Measurements from ENCODE around the gene CCDC14. TPM values are rescaled to one million over a fixed set of nuclear protein-coding genes. Genes with fewer than 3 reads are reported as not detected.

The CCDC14 gene
- total and polyA plus RNA-seq, 12 donors = 5.8 to 18.9 (median 7.2) TPM

- no peak overlapping the region for H3K27ac ChIP-seq
Observed at GRCh38 chr3:123877466-123877865, 83.6 kb downstream of the CCDC14 start.

DNA sequence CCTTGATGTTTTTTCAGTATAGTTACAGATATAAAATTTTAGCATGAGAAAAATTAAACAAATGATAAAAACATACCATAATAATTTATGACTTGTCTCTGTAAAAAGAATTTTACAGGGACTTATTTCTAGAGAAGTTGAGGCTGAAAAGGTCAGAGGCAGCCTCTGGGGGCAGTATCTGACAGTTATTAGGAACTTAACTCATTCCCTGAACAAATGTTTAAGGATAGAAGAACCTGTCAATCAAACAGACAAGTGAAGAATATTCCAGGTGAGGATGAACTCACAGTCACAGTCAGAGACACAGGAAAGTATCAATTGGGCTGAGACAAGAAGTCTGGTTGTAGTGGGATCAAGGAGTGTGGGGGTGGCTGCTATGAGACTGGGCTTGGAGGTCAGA lies 84.2 kb downstream of the CCDC14 start:
- ATAC-seq = no peak

More at GRCh38 chr3:123877466-123877865, 83.6 kb downstream of the CCDC14 start:
- DNase-seq = no peak
- peaks cover 0 to 8% (median 0%) of the 10 kb centered on the region in 7 donors for H3K27me3 ChIP-seq
- H3K36me3 ChIP-seq = no peaks in the 10 kb centered on the region
- H3K4me1 ChIP-seq = no peaks in the 10 kb centered on the region
- intact Hi-C loops (cut with DNase I) = no loop called here
- ATAC-seq = no peak
- WGBS, 2 donors = 79 to 80% methylated on average over 4 of the region's 4 CpGs
- H3K4me3 ChIP-seq = no peak overlapping the region
- TF ChIP-seq, protein P1, sequence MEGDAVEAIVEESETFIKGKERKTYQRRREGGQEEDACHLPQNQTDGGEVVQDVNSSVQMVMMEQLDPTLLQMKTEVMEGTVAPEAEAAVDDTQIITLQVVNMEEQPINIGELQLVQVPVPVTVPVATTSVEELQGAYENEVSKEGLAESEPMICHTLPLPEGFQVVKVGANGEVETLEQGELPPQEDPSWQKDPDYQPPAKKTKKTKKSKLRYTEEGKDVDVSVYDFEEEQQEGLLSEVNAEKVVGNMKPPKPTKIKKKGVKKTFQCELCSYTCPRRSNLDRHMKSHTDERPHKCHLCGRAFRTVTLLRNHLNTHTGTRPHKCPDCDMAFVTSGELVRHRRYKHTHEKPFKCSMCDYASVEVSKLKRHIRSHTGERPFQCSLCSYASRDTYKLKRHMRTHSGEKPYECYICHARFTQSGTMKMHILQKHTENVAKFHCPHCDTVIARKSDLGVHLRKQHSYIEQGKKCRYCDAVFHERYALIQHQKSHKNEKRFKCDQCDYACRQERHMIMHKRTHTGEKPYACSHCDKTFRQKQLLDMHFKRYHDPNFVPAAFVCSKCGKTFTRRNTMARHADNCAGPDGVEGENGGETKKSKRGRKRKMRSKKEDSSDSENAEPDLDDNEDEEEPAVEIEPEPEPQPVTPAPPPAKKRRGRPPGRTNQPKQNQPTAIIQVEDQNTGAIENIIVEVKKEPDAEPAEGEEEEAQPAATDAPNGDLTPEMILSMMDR (IDR thresholded peaks at IDR 0.05) = no peak
- H3K9me3 ChIP-seq = no peaks in the 10 kb centered on the region

GRCh38 chr3:123872621-123873020 lies 88.4 kb downstream of the CCDC14 start:
- TF ChIP-seq, protein P1 (IDR thresholded peaks at IDR 0.05) = no peak
- 88 to 92% methylated on average over 1 of the region's 1 CpG for WGBS, 2 donors
- H3K27ac ChIP-seq = no peak overlapping the region

More for the DNA sequence above, 84.2 kb downstream of the CCDC14 start:
- TF ChIP-seq, protein P1 (IDR thresholded peaks at IDR 0.05) = peak in 1 of 9 donors; percentile 13
- H3K27me3 ChIP-seq = peaks cover 0 to 2% (median 0%) of the 10 kb centered on the region in 7 donors
- no peaks in the 10 kb centered on the region for H3K9me3 ChIP-seq
- no peaks in the 10 kb centered on the region for H3K4me1 ChIP-seq
- intact Hi-C loops (cut with DNase I) = no loop called here
- no peak overlapping the region for H3K27ac ChIP-seq
- no peaks in the 10 kb centered on the region for H3K36me3 ChIP-seq
- no peak overlapping the region for H3K4me3 ChIP-seq
- DNase-seq = no peak

GRCh38 chr3:123871946-123872345 lies 89.1 kb downstream of the CCDC14 start:
- no peaks in the 10 kb centered on the region for H3K27me3 ChIP-seq
- ATAC-seq (no peak), DNase-seq (no peak)
- no peak overlapping the region for H3K27ac ChIP-seq
- TF ChIP-seq, protein P1 (IDR thresholded peaks at IDR 0.05) = no peak
- 64 to 69% methylated on average over 1 of the region's 1 CpG for WGBS, 2 donors
- H3K36me3 ChIP-seq = no peaks in the 10 kb centered on the region
- no peaks in the 10 kb centered on the region for H3K9me3 ChIP-seq
- H3K4me3 ChIP-seq = no peak overlapping the region
- H3K4me1 ChIP-seq = no peaks in the 10 kb centered on the region
- intact Hi-C loops (cut with DNase I) = no loop called here

More at GRCh38 chr3:123872621-123873020, 88.4 kb downstream of the CCDC14 start:
- intact Hi-C loops (cut with DNase I) = no loop called here
- Histone ChIP-seq H3K9me3 (no peaks in the 10 kb centered on the region), H3K27me3 (no peaks in the 10 kb centered on the region), H3K4me3 (no peak overlapping the region), H3K36me3 (no peaks in the 10 kb centered on the region), H3K4me1 (no peaks in the 10 kb centered on the region)
- DNase-seq = no peak
- no peak for ATAC-seq
